Neuron (in vitro differentiated cells): ENCODE measurements around the gene TMPRSS13.
A peak's percentile ranks its signal among the peaks of the same experiment; 100 is the strongest.

Experiments
- H2AFZ ChIP-seq: one replicate; pipeline ENCODE4 v1.6.1; 2013; ENCODE audit warnings: low read depth, mild to moderate bottlenecking, inconsistent platforms, low read length, moderate library complexity
- H3K27me3 ChIP-seq: one replicate; pipeline ENCODE4 v1.6.1; 2013; ENCODE audit warnings: low read length; ENCODE audit not compliant: insufficient read depth
- H3K36me3 ChIP-seq: one replicate; pipeline ENCODE4 v1.6.1; 2013; ENCODE audit warnings: low read length; ENCODE audit not compliant: insufficient read depth
- H3K4me1 ChIP-seq: one replicate; pipeline ENCODE4 v1.6.1; 2013; ENCODE audit warnings: low read length; ENCODE audit not compliant: insufficient read depth
- H3K4me3 ChIP-seq: 2 replicates; pipeline ENCODE4 v1.5.1; 2013; ENCODE audit warnings: mild to moderate bottlenecking, low read length, moderate library complexity
- H3K9me3 ChIP-seq: one replicate; pipeline ENCODE4 v1.6.1; 2013; ENCODE audit warnings: low read length

TMPRSS13 gene

GRCh38 chr11:117879516-117880480, 49.4 kb downstream of the TMPRSS13 start:
- no peak overlapping the region for H2AFZ ChIP-seq
- no peaks in the 10 kb centered on the region for H3K36me3 ChIP-seq
- H3K9me3 ChIP-seq, result no peaks in the 10 kb centered on the region
- peaks cover 38% of the 10 kb centered on the region for H3K27me3 ChIP-seq
- H3K4me3 ChIP-seq, result no peak overlapping the region
- H3K4me1 ChIP-seq, result peaks cover 24% of the 10 kb centered on the region

- Histone ChIP-seq H3K4me1 (peaks cover 24% of the 10 kb centered on the region), H3K9me3 (no peaks in the 10 kb centered on the region), H3K27me3 (peaks cover 38% of the 10 kb centered on the region), H3K36me3 (no peaks in the 10 kb centered on the region), H2AFZ (no peak overlapping the region), H3K4me3 (no peak overlapping the region)
These were observed 50.2 kb downstream of the TMPRSS13 start for GRCh38 chr11:117878939-117879475.

GRCh38 chr11:117878314-117878938, 50.8 kb downstream of the TMPRSS13 start:
- Histone ChIP-seq H3K36me3 (no peaks in the 10 kb centered on the region), H3K9me3 (no peaks in the 10 kb centered on the region), H3K4me1 (peaks cover 24% of the 10 kb centered on the region), H2AFZ (no peak overlapping the region), H3K27me3 (peaks cover 38% of the 10 kb centered on the region), H3K4me3 (no peak overlapping the region)

GRCh38 chr11:117877120-117877784, 52.0 kb downstream of the TMPRSS13 start:
- peak overlapping the region; percentile 64 for H3K4me3 ChIP-seq
- H3K9me3 ChIP-seq, result no peaks in the 10 kb centered on the region
- no peaks in the 10 kb centered on the region for H3K36me3 ChIP-seq
- H2AFZ ChIP-seq, result peak overlapping the region; percentile 81
- H3K4me1 ChIP-seq, result peaks cover 18% of the 10 kb centered on the region
- peaks cover 38% of the 10 kb centered on the region for H3K27me3 ChIP-seq

- H3K27me3 ChIP-seq, result peaks cover 30% of the 10 kb centered on the region
- peak within 1 kb of the TSS; percentile 91 for H2AFZ ChIP-seq
- H3K9me3 ChIP-seq, result no peaks in the 10 kb centered on the region
These were observed 52.7 kb downstream of the TMPRSS13 start, which contains the start of gene FXYD6 for GRCh38 chr11:117876341-117877119. FXYD6 (minus strand) TSS chr11:117876658; CDS start chr11:117842776, 33,882 bp downstream.

GRCh38 chr11:117876059-117876340, 53.2 kb downstream of the TMPRSS13 start:
- H2AFZ ChIP-seq, result peak overlapping the region; percentile 91
- peaks cover 26% of the 10 kb centered on the region for H3K27me3 ChIP-seq
- H3K4me1 ChIP-seq, result peaks cover 18% of the 10 kb centered on the region
- H3K36me3 ChIP-seq, result no peaks in the 10 kb centered on the region
- H3K9me3 ChIP-seq, result no peaks in the 10 kb centered on the region
- H3K4me3 ChIP-seq, result peak overlapping the region; percentile 64

More at GRCh38 chr11:117876341-117877119, 52.7 kb downstream of the TMPRSS13 start, which contains the start of gene FXYD6:
- peaks cover 18% of the 10 kb centered on the region for H3K4me1 ChIP-seq
- H3K36me3 ChIP-seq, result no peaks in the 10 kb centered on the region
- peak within 1 kb of the TSS; percentile 64 for H3K4me3 ChIP-seq

GRCh38 chr11:117875382-117876058, 53.7 kb downstream of the TMPRSS13 start:
- Histone ChIP-seq H3K9me3 (no peaks in the 10 kb centered on the region), H3K4me1 (peaks cover 20% of the 10 kb centered on the region), H3K27me3 (peaks cover 23% of the 10 kb centered on the region)

GRCh38 chr11:117874910-117875381, 54.3 kb downstream of the TMPRSS13 start:
- H3K4me3 ChIP-seq, result peak overlapping the region; percentile 64
- no peaks in the 10 kb centered on the region for H3K9me3 ChIP-seq
- peaks cover 26% of the 10 kb centered on the region for H3K4me1 ChIP-seq
- H3K27me3 ChIP-seq, result peaks cover 21% of the 10 kb centered on the region
- H2AFZ ChIP-seq, result no peak overlapping the region
- no peaks in the 10 kb centered on the region for H3K36me3 ChIP-seq

More at GRCh38 chr11:117875382-117876058, 53.7 kb downstream of the TMPRSS13 start:
- Histone ChIP-seq H2AFZ (peak overlapping the region; percentile 91), H3K36me3 (no peaks in the 10 kb centered on the region), H3K4me3 (peak overlapping the region; percentile 64)

- H3K9me3 ChIP-seq, result no peaks in the 10 kb centered on the region
- no peaks in the 10 kb centered on the region for H3K36me3 ChIP-seq
- no peak overlapping the region for H2AFZ ChIP-seq
- peaks cover 15% of the 10 kb centered on the region for H3K27me3 ChIP-seq
- peaks cover 32% of the 10 kb centered on the region for H3K4me1 ChIP-seq
- no peak overlapping the region for H3K4me3 ChIP-seq
These were observed 54.8 kb downstream of the TMPRSS13 start for GRCh38 chr11:117874253-117874909.

GRCh38 chr11:117873828-117874125, 55.4 kb downstream of the TMPRSS13 start:
- Histone ChIP-seq H3K4me1 (peaks cover 32% of the 10 kb centered on the region), H3K4me3 (no peak overlapping the region), H3K36me3 (no peaks in the 10 kb centered on the region), H2AFZ (no peak overlapping the region), H3K9me3 (no peaks in the 10 kb centered on the region), H3K27me3 (peaks cover 9% of the 10 kb centered on the region)

GRCh38 chr11:117872975-117873827, 56.0 kb downstream of the TMPRSS13 start:
- H3K36me3 ChIP-seq, result no peaks in the 10 kb centered on the region
- peaks cover 4% of the 10 kb centered on the region for H3K27me3 ChIP-seq
- peaks cover 32% of the 10 kb centered on the region for H3K4me1 ChIP-seq
- H3K4me3 ChIP-seq, result no peak overlapping the region
- no peak overlapping the region for H2AFZ ChIP-seq
- H3K9me3 ChIP-seq, result no peaks in the 10 kb centered on the region
